Measurements from ENCODE around the gene ALG2.
"Not testable (repeated sequence)": the region's sequence is repeated elsewhere in the genome, so short reads cannot be mapped to it uniquely, and the experiment has no call there.

Gene ALG2

DNA sequence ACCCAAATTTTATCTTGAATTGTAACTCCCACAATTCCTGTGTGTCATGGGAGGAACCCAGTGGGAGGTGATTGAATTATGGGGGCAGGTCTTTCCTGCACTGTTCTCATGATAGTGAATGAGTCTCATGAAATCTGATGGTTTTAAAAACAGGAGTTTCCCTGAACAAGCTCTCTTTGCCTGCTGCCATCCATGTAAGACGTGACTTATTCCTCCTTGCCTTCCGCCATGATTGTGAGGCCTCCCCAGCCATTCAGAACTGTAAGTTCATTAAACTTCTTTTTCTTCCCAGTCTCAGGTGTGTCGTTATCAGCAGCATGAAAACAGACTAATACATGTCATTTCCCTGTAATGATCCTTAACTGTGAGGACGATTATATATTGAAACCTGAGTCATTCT, 16.1 kb upstream of the ALG2 start:
- DNase-seq (ENCODE audit: low read depth): not testable (repeated sequence)

DNA sequence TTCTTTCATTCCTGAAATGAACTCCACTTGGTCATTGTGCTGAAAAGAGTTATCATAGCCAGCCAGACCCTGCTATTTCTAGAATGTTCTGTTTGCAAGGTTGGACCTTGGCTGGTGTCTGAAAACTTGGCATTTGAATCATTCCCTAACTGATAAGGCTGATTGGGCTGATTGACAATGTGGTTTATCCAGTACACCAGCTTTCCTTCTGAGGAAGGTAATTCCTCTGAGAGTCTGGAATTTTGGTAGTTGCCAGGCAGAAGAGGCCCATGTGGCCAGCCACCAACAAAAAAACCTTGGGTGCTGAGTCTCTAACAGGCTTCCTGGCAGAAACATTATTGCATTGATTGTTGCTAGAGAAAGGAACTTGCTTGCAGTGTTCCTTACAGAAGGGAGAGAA, 15.6 kb upstream of the ALG2 start:
- no peak for DNase-seq (ENCODE audit: low read depth)

DNA sequence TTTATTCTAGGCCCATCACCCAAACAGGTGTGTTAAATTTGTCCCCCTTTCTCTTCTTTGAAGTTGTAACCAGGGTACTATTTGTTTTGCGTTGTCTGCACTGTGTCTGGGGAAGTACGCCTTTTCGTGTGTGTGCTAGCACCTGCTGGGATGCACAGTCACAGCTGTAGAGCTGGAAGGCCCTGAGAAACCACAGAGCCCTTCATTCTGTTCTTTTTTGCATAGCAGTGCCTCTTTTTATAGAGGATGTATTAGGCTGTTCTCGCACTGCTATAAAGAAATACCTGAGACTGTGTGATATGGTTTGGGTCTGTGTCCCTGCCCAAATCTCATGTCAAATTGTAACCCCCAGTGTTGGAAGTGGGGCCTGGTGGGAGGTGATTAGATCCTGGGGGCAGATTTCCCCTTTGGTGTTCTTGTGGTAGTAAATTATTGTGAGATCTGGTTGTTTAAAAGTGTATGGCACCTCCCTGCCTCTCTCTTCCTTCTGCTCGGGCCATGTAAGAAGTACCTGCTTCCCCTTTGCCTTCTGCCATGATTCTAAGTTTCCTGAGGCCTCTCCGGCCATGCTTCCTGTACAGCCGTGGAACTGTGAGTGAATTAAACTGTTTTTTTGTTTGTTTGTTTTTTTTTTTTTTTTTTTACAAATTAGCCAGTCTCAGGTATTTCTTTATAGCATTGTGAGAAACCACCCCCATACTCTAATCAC, 14.3 kb upstream of the ALG2 start:
- DNase-seq (ENCODE audit: low read depth): no peak

DNA sequence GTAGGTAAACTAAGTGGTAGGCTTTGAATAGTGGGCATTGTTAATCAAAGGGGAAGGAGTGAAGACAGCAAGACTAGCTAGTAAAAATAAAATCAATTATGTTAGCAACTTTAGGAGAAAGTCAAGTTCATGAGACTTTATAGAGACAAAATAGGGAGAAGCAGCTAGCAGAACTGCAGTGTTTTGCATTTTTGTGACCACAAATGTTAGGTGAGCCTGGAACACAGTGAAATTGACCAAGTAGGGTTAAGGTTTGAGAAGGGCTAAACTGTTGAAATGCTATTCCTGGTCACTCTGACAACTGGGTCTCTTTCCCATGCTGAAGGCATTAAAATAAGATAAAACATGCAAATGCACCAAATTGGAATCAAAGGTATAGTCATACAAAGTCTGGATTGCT, 13.3 kb upstream of the ALG2 start:
- no peak for DNase-seq (ENCODE audit: low read depth)

DNA sequence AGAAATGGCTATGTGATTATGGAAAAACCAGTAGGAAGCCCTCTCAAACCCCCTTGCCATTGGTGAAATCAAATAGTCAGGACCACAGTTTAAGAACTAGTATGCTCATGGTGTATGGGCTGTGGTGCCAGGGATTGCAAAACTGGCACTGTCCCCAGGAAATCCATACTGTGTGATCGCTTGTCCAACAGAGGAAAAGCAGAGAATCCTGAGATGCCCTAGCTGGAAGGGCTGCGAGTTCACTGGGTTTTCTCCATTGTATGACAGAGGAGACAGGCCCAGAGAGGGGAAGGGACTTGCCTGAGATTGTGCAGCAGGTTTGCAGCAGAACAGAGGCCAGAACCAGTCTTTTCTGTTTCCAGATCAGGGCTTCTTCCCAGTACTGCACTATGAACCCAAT, 12.9 kb upstream of the ALG2 start:
- no peak for DNase-seq (ENCODE audit: low read depth)

DNA sequence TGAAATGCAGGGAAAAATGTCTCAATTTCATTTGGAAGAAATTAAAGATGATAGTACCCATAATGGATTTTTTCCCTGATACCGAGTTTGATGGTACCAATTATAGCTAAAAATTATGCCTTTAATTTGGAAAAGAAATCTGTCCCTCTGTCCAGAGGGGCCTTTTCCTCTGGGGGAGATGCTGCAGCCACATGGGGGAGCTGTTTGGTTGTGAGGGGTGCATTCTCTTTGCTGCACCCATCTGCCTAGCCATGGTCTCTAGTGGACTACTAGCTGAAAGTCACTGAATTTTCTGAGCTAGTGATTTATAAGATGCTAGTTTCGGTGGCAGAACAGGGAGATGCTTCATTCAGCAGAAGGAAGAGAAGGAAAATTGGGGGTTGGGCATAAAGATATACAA, 10.0 kb upstream of the ALG2 start:
- DNase-seq (ENCODE audit: low read depth): no peak

DNA sequence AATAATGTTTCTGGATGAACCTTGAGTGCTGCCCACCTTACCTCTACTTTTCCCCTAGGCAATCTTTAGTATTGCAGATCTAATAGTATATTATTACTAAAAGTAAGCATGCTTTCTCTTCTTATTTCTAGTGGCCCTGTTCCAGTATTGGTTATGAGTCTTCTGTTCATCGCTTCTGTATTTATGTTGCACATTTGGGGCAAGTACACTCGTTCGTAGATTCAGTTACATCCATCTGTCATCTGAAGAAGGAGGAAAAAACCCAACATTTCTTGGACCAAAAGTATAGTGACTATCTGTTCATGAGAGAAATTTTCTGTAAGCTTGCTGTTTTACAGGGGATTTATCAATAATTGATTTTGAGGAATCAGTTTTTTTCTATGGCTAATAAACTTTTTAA, 8.5 kb upstream of the ALG2 start:
- DNase-seq (ENCODE audit: low read depth): no peak

DNA sequence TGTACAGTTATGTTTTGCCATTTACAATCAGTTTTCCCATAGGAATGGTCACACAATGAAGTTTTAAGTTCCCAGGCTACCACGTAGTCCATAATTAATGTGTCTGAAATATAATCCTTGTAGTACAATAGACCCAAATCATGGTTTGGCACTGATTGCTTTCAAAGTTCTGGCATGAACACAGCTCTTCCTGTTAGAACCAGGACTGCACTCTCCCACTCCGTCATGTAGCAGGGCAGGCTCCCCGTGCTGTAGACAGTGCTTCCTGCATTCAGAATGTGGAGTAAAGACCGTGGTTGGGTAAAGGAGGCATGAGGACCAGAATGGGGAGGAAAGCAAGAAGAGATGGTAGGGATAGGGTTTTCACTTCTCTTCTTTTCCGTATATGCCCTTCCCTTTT, 4.3 kb upstream of the ALG2 start:
- DNase-seq (ENCODE audit: low read depth): no peak

DNA sequence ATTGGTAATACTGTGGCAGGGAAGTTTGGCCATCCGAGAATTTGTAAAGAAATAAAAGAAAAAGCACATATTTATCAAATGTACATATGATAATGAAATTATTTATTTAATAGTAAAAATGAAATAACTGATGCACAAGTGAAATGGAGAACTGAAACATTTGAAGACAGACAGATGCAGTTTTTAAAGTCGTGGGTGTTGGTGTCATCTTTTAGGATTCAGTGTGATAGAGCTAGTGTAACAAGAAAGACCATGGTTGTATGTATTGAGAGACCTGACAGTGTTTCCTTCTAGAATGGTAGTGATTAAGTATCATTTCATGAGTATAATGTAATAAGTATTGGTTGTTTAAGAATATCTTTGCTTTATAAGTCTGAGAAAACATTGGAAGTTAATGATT, 2.7 kb upstream of the ALG2 start:
- no peak for DNase-seq (ENCODE audit: low read depth)

DNA sequence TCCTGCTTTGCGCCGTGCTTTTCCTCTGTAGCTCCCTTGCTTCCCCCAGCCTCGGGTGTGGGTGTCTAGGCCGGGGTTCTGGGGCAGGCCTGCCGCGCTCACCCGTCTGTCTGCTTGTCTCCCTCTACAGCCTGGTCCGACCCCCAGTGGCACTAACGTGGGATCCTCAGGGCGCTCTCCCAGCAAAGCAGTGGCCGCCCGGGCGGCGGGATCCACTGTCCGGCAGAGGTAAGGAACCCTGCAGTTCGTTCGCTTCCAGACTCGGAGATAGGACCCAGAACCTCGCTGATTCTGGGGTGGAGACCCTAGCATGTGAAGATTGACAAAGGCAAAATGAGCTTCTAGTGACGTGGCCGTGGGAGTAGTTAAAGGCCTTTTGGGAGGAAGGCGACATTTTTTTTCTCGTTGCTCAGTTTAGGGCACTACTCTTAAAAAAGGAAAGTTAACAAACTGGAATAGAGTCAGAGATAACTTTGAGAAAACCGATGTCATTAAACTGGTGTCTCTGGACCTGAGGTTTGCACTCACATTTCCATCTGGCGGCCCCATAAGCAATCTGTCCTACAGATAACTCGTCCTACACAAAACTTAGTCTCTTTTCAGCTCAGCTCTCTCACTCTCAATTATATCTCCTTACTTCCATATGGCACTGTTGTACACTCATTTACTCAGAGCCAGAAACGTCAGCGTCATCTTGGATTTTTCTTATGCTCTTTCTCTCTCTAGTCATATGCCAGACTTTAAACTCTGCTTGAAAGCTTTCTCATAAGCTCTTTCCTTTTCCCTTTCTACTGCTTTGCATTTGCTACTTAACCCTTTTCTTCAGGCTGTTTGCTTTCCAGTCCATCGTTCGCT, 901 bp upstream of the ALG2 start:
- DNase-seq (ENCODE audit: low read depth): peak; percentile 6

DNA sequence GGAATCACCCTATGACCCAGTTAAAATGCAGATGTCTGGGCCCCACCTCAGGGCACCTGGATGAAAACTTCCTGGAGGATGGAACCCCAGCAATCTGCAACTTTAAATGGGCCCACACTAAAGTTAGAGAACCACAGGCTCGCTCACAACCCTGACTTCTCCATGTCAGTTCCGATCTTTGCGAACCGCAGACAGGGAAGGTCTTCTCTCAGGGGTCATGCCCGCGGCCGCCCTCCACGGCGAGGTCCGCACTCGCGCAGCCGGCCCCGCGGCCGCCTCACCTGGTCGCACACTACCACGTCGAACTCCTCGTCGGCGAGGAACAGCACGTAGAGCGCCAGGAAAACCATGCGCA, 499 bp downstream of the ALG2 start:
- DNase-seq (ENCODE audit: low read depth): no peak

DNA sequence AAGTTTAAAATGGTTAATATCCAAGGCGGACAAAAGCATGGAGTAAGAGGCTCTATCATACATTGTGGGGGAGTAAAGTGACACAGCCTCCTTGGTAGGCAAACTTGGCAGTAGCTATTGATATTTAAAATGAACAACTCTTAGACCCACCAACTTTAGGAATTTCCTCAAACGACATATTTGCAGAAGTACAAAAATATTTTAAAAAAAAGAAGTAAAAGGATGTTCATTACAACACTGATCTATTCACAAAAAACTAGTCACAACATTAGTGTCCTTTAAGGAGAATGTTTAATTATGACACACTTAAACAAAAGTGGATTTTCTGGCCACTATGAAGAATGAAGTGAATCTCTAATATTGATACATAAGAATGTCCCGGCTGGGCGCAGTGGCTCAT, 1.7 kb downstream of the ALG2 start:
- no peak for DNase-seq (ENCODE audit: low read depth)

DNA sequence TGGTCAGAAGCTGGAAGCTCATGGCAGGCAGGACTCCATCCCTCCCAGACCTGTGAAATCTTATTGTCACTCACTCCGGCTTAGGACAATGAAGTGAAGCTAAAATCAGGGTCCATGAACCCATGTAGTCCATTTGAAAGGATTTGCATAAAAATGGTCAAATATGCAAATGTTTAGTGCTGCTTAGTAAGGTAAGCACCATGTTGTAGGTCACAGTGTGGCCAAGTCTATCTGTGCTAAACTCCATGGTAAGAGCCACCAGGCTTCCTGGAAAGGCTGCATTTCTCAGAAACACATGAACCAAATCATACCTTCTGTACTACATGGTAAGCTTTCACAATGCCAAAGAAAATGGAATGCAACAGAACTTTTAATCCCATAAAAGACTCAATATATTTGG, 5.7 kb downstream of the ALG2 start:
- no peak for DNase-seq (ENCODE audit: low read depth)

DNA sequence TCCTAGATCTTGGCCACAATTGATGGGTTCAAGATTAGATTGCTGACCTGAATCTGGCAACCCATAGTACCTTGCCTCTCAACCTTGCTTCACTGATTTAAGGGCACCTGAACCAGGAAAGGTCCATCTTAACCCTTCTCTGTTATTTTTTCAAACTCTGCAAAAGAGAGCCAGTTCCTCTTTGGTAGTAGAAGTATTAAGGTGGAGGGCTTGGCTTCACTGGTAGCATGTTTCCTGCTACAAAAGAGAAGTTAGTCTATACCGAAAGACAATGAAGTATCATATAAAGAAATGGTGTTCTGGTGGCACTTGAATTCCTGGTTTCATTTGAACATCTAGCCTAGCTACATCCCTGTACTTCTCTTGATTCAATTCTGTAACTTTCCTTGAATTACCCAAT, 8.5 kb downstream of the ALG2 start:
- DNase-seq (ENCODE audit: low read depth): no peak

DNA sequence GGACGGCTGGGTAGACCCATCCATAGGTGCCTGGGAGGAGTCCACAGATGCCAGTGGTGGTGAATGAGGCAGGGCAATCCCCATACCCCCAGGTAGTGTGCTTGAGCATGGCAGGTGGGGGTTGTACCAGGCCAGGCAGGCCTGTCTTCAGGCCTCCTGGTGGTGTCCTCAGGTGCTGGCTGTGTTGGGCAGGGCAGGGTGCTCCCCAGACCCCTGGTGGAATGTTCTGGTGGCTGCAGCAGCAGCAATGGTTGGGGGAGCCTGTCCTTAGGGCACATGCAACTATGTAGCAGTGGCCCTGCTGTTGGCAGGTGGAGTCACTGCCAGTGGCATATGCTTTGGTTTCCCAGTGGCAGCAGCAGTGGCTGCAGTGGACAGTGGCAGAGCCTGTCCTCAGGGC, 10.0 kb downstream of the ALG2 start:
- no peak for DNase-seq (ENCODE audit: low read depth)

DNA sequence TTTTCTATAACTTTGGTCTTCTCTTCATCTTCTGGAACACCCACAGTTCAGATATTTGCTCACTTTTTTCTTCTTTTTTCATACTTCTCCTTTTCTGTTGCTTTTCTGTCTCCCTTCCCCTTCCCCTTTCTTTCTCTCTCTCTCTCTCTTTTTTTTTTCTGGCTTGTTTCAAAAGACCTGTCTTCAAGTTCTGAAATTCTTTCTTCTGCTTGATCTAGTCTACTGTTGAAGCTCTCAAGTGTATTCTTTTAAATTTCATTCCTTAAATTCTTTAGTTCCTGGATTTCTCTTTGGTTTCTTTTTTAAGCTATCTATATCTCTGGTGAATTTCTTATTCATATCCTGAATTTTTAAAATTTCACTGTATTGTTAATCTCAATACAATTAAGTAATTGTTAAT, 11.2 kb downstream of the ALG2 start:
- DNase-seq (ENCODE audit: low read depth): no peak

DNA sequence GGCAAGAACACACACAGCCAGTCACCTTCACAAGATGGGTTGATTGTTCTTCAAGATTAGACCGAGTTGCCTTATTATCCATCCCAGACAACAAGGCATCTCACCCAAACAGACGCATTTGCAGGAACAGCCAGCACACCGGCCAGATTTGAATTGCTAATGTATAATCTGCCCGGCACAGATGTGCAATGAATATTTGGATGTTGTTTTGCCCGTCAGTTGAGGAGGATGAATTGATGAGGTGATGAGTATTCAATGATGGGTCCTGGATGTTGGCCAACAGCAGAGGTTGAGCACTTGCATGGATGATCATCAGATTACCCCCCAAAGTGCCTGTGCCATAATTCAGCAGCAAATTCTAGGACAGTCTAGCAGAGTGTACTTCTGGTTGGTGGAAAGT, 20.1 kb downstream of the ALG2 start:
- DNase-seq (ENCODE audit: low read depth): no peak

DNA sequence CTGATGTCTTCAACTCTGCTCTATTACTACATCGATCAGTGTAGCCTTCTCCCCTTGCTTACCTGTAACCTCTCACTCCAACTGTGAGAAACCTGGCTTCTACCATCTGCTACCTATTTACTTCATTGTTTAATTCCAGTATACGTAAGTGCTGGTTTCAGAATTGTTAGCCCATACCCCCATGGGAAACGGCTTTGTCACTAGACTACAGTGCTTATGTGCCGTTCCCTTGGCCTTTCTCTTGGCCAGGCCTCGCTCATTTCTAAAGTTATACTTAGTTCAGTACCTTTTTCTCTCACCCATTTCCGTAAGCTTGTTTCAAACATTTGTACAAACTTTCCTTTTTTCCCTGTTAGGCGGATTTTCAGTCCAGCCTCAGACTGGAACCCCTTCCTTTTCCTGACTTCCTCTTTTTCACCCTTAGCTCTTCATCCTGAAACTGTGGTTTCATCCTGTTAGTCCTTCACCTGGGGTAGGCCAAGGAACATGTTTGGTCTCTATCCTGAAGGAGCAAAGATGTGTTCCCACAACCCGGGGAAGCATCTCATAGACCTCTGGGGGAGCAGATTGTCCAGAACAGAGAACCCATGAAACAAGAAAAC, 21.7 kb downstream of the ALG2 start:
- DNase-seq (ENCODE audit: low read depth): no peak

DNA sequence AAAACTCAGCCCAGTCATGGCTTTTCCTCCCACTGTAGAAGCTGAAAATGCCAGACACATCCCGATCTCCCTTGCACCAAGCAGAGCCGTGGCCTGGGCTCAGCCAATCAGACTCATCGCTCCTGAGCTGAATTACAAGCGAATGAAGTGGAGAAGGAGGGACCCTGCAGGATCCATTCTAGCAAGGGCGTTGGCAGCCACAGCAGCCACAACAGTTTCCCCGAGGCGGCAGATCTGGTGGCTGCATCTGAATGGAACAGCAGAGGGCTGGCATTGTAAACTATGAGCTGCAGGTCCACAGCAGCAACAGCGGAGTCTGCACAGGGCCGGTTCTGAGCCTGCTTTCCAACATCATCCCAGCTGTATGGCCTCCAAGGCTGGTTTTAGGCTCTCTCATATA, 23.8 kb downstream of the ALG2 start:
- no peak for DNase-seq (ENCODE audit: low read depth)

DNA sequence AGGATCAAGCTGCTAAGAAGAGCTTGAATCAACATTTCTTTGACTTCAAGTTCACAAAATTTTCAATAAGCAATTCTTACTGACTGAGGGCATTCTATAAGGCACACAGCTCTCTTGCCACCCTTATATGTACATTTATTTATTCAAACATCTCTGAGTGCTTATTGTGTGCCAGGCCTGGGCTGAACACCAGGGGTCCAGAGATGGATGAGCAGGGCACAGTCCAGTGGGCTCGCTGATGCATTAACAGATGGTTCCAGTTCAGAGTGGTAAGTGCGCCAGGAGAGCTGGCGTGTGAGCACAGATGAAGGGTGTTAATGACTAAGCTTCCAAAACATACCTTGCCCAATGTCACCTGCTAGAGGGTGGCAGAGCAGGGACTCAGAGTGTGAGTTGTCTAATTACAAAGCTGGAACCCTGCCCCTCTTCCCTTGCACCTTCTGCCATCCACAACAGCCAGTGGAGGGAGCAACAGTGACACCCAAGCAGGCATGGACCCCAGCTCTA, 24.6 kb downstream of the ALG2 start:
- DNase-seq (ENCODE audit: low read depth): no peak

DNA sequence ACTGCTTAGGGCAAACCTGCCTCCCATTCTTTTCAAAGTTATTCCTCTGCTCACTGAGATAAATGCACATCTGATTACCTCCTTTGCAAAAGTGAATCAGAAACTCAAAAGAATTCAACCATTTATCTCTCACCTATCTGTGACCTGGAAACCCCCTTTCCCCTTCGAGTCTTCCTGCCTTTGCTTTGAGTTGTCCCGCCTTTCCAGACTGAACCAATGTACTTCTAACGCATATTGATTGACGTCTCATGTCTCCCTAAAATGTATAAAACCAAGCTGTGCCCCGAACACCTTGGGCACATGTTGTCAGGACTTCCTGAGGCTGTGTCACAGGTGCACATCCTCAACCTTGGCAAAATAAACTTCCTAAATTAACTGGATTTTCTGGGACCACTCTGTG, 25.3 kb downstream of the ALG2 start:
- not testable (repeated sequence) for DNase-seq (ENCODE audit: low read depth)

DNA sequence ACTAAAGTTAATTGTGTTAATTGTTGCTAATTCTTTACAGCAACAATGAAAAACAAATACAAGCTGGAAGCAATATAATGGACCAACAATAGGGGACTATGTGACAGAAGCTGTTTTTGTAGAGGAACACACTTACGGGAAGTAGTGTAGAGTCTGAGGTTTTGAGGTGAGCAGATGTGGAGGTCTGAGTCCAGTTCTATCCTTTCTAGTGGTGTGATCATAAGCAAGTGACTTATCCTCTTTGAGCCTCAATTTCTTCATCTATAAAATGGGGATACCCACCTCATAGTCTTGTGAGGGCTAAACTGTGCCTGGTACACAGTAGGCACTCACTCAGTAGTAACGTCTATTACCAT, 28.3 kb downstream of the ALG2 start:
- no peak for DNase-seq (ENCODE audit: low read depth)

DNA sequence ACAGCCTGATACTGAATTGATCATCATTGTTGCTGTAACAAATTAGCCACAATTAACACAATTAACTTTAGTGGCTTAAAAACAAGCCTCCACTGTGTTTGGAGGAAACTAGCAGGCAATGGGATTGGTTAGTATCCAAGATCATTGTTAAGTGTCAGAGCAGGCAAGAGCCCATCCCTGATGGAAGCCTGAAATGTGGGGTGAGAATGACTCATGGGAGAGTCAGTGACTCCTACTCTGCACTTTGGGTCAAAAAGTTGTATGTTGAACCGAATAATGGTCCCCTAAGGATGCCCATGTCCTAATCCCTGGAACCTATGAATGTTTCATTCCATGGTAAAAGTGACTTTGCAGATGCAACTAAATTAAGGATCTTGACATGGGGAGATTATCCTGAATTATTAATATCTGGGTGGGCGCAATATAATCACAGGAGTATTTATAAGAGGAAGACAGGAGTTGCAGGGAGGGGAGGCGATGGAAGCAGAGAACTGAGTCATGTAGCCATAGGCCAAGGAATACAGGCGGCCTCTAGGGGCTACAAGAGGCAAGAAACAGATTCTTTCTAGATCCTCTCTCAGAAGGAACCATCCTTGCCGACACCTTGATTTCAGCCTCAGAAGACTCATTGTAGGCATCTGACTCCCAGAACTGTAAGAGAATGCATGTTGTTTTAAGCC, 28.8 kb downstream of the ALG2 start:
- no peak for DNase-seq (ENCODE audit: low read depth)
